ENCODE data around the gene DUSP15. TPM values are rescaled to one million over a fixed set of nuclear protein-coding genes. Genes with fewer than 3 reads are reported as not detected.

The DUSP15 gene
- total RNA-seq, 1 donor from 2014 or later: 8.4 TPM

GRCh38 chr20:31864521-31865400 is 5.6 kb downstream of the DUSP15 start:
- peaks cover 20% of the 10 kb centered on the region for H3K4me1 Mint-ChIP-seq
- no peak overlapping the region for H3K4me3 Mint-ChIP-seq
- no peak for TF ChIP-seq CTCF (IDR thresholded peaks at IDR 0.05; ENCODE audit: unreplicated experiment)
- H3K36me3 Mint-ChIP-seq: no peaks in the 10 kb centered on the region
- peaks cover 26% of the 10 kb centered on the region for H3K27me3 Mint-ChIP-seq (ENCODE audit: low read depth)
- DNase-seq (ENCODE audit: low spot score in 2 of 2, unreplicated experiment in 2 of 2): no peak
- no peaks in the 10 kb centered on the region for H3K9me3 Mint-ChIP-seq
- no peak overlapping the region for H3K27ac Mint-ChIP-seq

- no peak for DNase-seq (ENCODE audit: low spot score in 2 of 2, unreplicated experiment in 2 of 2)
- Mint-ChIP-seq H3K4me1 (peaks cover 15% of the 10 kb centered on the region), H3K27ac (no peak overlapping the region), H3K9me3 (no peaks in the 10 kb centered on the region), H3K36me3 (no peaks in the 10 kb centered on the region), H3K27me3 (ENCODE audit: low read depth) (peaks cover 17% of the 10 kb centered on the region), H3K4me3 (no peak overlapping the region)
- no peak for TF ChIP-seq CTCF (IDR thresholded peaks at IDR 0.05; ENCODE audit: unreplicated experiment)
Measured at GRCh38 chr20:31863296-31864085, 6.8 kb downstream of the DUSP15 start.

GRCh38 chr20:31862506-31862905 is 7.8 kb downstream of the DUSP15 start:
- peaks cover 11% of the 10 kb centered on the region for H3K27me3 Mint-ChIP-seq (ENCODE audit: low read depth)
- H3K27ac Mint-ChIP-seq: no peak overlapping the region
- no peak for TF ChIP-seq CTCF (IDR thresholded peaks at IDR 0.05; ENCODE audit: unreplicated experiment)
- no peak for DNase-seq (ENCODE audit: low spot score in 2 of 2, unreplicated experiment in 2 of 2)
- no peaks in the 10 kb centered on the region for H3K9me3 Mint-ChIP-seq
- H3K36me3 Mint-ChIP-seq: no peaks in the 10 kb centered on the region
- H3K4me1 Mint-ChIP-seq: peaks cover 18% of the 10 kb centered on the region
- H3K4me3 Mint-ChIP-seq: peak overlapping the region; percentile 27

GRCh38 chr20:31862157-31862470 is 8.2 kb downstream of the DUSP15 start:
- Mint-ChIP-seq H3K36me3 (no peaks in the 10 kb centered on the region), H3K27ac (no peak overlapping the region)

More at GRCh38 chr20:31862157-31862470, 8.2 kb downstream of the DUSP15 start:
- no peak for DNase-seq (ENCODE audit: low spot score in 2 of 2, unreplicated experiment in 2 of 2)
- Mint-ChIP-seq H3K9me3 (no peaks in the 10 kb centered on the region), H3K4me1 (peaks cover 19% of the 10 kb centered on the region), H3K27me3 (ENCODE audit: low read depth) (peaks cover 8% of the 10 kb centered on the region), H3K4me3 (peak overlapping the region; percentile 76)
- TF ChIP-seq CTCF (IDR thresholded peaks at IDR 0.05; ENCODE audit: unreplicated experiment): no peak

Data from mesothelial cell of epicardium (in vitro differentiated cells).